ENCODE data around the gene STT3B.

STT3B gene

GRCh38 chr3:31606453-31606852, 73.7 kb downstream of the STT3B start:
- no peak for DNase-seq

DNA sequence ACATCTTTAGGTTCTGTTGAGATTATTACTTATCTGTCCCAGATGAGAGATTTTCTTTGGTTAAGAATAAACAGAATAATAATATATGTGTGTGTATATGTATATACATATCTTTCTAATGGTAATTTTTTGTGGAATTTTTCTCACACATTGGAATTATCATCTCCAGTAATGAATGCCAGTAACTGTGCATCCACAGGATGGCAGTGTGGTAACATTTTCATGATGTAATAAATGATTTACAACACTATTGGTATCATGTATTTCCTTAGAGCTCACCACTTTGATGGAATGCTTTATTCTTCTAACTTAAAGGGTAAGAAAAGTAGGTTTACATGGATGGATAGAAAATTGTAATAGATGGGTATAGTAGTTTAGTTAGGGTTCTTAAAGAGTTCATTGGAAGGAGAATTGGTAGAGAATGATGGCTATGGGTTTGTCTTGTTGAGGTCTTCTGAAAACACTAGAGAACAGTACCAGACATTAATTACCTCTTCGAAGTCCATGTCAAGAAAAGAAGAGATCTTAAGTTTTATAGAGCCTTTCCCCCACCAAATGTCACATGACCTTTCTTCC, 78.1 kb downstream of the STT3B start:
- DNase-seq, result no peak

- DNase-seq, result no peak
Measured at GRCh38 chr3:31613177-31613576, 80.5 kb downstream of the STT3B start.

DNA sequence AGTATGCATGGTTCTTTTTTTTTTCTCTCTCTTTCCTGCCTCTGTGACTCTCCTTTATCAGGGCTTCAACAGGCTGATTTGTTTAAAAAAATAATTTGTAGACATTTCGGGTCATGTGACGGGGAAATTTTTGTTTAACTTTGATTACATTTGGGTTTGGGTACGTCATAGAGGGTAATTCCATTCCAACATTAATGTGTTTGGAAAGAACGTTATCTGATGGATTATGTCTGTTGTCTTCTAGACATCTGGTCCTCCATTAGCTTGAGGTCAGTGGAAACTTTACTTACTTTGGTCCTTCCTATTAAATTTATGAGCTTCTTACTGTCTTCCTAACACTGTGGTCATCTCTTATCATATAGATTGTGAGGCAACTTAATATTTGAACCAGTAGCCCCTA, 80.9 kb downstream of the STT3B start:
- no peak for DNase-seq

- DNase-seq, result peak; percentile 6
Measured at GRCh38 chr3:31614162-31614921, 81.6 kb downstream of the STT3B start.

- no peak for DNase-seq
Measured at GRCh38 chr3:31615071-31615875, 82.5 kb downstream of the STT3B start.

DNA sequence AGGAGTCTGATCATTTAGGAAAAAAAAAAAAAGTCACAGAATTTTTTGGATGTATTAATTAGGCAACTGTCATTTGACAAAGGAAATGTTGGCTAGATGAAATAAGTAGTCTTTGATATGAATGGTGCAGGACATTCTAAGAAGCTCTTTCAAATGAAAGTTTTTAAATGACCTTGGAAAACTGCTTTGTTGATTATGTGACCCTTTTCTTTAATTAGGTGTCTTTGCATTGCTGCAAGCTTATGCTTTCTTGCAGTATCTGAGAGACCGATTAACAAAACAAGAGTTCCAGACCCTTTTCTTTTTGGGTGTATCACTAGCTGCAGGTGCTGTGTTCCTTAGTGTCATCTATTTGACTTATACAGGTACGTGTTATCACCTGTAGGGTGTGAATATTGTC, 84.0 kb downstream of the STT3B start:
- DNase-seq, result no peak

DNA sequence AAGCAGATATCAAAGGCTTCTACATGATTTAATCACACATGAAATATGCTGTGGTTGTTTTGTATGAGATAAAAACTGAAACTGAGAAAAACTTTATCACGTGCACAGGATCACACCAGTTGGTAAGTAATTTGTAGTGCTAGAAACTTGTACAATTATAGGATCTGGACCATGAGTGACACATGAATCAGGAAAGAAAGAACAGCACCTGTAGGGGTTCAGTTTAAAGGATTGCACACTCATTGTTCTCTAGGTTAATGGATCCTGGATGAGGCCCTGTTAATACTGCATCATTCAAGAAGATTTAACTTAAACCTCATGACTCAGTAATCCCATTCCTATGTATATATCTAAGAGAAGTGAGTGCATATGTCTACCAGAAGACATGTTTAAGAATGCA, 87.9 kb downstream of the STT3B start:
- no peak for DNase-seq

DNA sequence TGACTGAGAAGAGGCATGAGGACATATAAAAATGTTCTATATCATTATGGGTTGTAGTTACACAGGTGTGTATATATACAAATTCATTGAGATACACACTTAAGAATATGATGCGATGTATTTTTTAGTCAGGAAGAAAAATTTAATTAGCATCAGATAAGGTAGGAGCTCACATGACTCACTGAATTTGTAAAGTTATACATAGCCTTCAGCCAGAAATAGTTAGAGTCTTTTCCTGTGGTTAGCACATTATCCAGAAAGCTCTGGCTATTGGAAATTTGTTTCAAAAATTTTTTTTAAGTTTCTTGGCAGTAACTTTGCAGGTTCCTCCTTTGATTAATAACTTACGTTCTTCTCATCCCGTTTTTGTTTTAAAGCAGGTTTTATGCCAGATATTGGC, 88.6 kb downstream of the STT3B start:
- DNase-seq, result no peak

DNA sequence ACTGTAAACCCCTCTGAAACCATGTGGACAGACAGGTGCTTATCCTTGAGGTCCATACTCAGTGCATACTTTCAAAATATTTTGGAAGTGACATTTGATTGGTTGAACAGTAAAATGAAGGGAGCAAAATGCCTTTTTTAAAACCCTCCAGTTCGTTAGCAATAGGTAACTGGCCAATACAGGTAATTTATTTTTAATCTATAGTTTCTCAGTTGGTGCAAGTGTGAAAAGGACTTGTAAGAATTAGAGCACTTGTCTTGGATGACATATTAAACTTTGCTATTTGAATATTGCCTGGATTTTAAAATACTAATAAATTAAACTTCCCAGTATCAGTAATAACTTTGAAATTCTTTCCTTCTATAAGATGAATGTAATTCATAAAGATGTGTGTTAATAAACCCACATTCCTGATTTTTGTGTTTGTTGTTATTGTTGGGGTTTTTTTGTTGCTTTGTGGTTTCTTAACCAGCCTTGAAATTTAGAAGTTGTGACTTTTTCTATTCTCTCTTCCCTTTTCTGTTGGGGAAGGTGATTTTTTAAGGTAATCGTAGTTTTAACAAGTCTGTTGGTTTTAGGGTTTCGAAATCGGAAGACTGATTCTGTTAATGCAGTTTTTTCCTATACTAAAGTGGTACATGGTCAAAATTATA, 90.0 kb downstream of the STT3B start:
- no peak for DNase-seq

GRCh38 chr3:31624083-31624709, 91.5 kb downstream of the STT3B start:
- no peak for DNase-seq

DNA sequence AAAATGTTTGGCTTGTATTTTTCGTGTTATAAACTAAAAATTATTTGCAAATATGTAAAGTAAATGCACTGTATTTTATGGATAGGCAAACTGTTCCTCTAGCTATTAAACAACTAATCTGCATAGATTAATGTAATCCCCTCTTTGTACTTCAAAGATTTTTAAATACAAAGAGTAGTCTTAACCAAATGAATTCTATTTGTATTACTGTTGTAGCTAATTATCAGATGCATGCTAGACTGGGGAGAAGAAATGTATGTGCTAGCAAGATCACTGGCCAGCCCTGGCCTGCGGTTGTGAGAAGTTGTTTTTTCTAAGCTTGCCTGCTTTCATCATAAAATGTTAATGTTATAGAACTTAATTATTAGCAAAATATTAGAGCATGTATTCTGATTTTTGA, 92.6 kb downstream of the STT3B start:
- DNase-seq, result no peak

DNA sequence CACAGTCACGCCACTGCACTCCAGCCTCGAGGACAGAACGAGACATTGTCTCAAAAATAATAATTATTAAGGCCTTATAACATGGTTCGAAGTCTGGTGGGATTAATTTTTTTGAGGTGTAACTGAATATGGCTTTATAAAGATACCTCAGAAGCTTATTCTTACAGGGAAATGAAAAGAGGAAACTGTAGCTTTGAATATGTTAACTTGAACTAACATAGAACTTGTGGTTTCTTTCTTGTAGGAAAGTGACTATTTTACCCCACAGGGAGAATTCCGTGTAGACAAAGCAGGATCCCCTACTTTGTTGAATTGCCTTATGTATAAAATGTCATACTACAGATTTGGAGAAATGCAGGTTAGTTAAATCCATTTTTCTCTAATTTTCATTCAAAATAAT, 96.3 kb downstream of the STT3B start:
- DNase-seq, result no peak

DNA sequence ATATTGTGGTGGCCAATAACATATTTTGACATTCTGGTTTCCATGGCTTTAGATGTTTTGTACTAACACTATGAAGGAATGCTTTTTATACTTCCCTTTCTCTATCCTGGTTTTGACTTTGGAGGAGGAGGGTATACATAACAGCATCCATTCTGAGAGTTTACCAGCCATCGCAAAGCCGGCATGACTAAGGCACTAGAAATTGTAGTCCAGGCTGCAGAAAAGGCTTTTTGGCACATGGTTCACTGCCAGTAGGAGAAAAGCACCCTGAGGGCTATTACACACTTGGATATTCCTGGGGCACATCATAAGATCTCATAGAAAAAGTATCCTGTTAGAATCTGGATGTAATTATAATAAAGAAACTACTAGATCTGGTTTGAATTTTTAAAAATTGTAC, 101.8 kb downstream of the STT3B start:
- no peak for DNase-seq

- no peak for DNase-seq
Measured at GRCh38 chr3:31635545-31635944, 102.8 kb downstream of the STT3B start.

GRCh38 chr3:31636049-31636448, 103.3 kb downstream of the STT3B start:
- DNase-seq, result no peak

DNA sequence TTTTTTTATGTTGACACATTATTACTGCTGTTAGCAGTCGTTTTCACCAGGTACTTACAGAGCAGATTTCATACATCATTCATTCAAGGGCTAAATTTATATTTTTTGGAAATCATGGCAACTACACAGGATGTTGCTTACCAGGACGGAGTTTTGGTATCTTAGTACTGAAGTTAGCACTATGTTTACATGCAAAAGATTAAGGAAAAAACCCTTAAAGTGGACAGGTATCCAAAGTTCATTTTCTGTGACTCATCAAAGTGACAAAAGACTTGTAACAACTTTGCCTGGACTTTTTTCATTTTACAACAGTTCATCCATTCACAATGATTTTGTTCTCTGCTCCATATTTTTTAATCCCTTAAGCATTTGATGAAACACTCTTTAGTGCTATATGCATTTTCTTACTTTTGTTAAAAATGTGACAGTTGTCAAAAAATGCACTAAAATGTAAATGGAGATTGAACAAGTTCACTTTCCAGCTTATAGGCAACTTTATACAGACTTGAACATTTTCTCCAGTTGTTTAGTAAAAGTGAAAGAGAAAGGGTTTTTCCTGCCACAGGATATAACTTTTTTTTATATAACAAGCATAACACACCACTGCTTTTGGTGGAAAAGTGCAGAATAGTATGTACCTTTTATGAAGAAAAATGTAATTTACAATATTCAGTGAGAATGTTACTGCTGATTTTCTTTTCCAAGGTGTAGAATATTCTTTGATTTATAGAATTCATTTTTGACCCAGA, 104.1 kb downstream of the STT3B start:
- DNase-seq, result no peak

- no peak for DNase-seq
Measured at GRCh38 chr3:31639828-31640227, 107.1 kb downstream of the STT3B start.

GRCh38 chr3:31645256-31645655, 112.5 kb downstream of the STT3B start:
- DNase-seq, result no peak

- DNase-seq, result no peak
Measured at GRCh38 chr3:31648286-31648968, 115.7 kb downstream of the STT3B start.

DNA sequence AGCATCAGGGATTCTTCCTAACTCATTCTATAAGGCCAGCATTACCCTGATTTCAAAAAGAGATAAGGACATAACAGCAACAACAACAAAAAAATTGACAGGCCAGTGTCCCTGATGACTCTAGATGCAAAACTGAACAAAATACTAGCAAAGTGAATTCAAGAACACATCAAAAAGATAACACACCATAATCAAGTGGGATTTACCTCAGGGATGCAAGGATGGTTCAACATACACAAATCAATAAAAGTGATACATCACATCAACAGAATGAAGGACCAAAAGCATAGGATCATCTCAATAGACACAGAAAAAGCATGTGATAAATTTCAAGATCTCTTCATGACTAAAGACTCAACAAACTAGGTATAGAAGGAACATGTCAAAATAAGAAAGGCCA, 119.6 kb downstream of the STT3B start:
- DNase-seq, result no peak

DNA sequence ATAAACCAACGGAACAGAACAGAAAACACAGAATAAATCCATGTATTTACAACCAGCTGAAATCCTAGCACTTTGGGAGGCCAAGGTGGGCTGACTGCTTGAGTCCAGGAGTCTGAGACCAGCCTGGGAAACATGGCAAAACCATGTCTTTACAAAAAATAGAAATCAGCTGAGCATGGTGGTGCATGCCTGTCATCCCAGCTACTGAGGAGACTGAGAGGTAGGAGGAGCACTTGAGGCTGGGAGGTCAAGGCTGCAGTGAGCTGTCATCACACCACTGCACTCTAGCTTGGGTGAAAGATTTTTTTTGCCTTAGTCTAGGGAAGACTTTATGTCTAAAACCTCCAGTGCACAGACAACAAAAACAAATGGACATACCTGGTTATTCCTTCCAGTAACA, 120.7 kb downstream of the STT3B start:
- DNase-seq, result no peak
